ENCODE results near the gene MTX2.

Gene MTX2

GRCh38 chr2:176270100-176270750 lies 983 bp downstream of the MTX2 start:
- DNase-seq (ENCODE audit: low spot score in 2 of 2), result peak in 1 of 2 experiments; percentile 28
- peaks cover 13% of the 10 kb centered on the region for H3K4me1 ChIP-seq
- in situ Hi-C loops (cut with MboI; ENCODE audit: low sequenced_read_pairs), result no loop called here
- H3K27me3 ChIP-seq (ENCODE audit: low read depth), result no peaks in the 10 kb centered on the region
- H3K4me3 ChIP-seq, result peak overlapping the region; percentile 86
- no peaks in the 10 kb centered on the region; the same call in 1 of the 2 replicates for H3K36me3 ChIP-seq (replicated peaks)
- no peaks in the 10 kb centered on the region for H3K9me3 ChIP-seq

DNA sequence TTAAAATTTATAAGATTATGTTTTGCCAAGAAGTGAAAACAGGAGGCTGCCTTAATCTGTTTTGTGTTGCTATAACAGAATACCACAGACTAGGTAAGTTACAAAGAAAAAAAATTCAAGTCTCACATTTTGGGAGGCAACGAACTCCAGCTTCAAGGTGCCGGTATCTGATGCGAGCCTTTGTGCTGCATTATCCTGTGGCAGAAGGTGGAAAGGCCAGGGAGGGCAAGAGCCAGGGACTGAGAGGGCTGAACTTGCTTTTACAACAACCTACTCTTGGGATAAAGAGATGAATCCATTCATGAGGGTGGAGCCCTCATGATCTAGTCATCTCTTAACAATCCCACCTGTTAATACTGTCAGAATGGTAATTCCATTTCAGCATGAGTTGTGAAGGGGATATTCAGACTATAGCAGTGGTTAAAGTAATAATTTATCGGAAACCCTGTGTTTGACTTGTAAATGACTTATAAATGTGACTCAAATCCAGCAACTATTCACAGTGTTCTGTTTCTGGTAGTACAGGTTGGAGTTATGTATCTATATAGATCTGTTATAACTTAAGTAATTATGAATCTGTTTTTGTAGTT lies 3.7 kb downstream of the MTX2 start:
- in situ Hi-C loops (cut with MboI; ENCODE audit: low sequenced_read_pairs), result no loop called here
- Histone ChIP-seq H3K36me3 (replicated peaks) (no peaks in the 10 kb centered on the region; the same call in 1 of the 2 replicates), H3K4me3 (no peak overlapping the region), H3K4me1 (peaks cover 13% of the 10 kb centered on the region), H3K9me3 (no peaks in the 10 kb centered on the region), H3K27me3 (ENCODE audit: low read depth) (no peaks in the 10 kb centered on the region)
- DNase-seq (ENCODE audit: low spot score in 2 of 2), result peak in 1 of 2 experiments; percentile 15

GRCh38 chr2:176278927-176279326 lies 9.7 kb downstream of the MTX2 start:
- Histone ChIP-seq H3K4me1 (no peaks in the 10 kb centered on the region), H3K36me3 (replicated peaks) (no peaks in the 10 kb centered on the region; the same call in 1 of the 2 replicates), H3K9me3 (no peaks in the 10 kb centered on the region), H3K4me3 (no peak overlapping the region), H3K27me3 (ENCODE audit: low read depth) (no peaks in the 10 kb centered on the region)
- in situ Hi-C loops (cut with MboI; ENCODE audit: low sequenced_read_pairs), result no loop called here
- DNase-seq (ENCODE audit: low spot score in 2 of 2), result no peak

DNA sequence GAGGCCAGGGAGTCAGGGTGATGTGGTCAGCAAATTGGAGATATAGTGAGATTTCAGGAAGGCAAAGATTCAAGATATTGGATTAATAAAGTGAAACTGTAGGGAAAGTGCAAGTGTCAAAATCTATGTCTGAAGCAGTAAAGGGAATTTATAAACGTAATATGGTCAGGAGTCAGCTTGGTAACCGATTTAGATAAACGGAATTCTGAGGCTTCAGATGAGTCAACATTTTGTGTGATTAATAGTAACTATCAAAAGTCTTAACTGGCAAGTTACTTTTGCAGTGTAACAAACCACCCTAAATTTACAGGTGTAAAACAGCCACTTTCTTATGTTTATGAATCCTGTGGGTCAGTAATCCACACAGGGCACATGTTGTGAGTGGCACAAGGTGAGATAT lies 10.9 kb downstream of the MTX2 start:
- in situ Hi-C loops (cut with MboI; ENCODE audit: low sequenced_read_pairs), result no loop called here
- H3K27me3 ChIP-seq (ENCODE audit: low read depth), result no peaks in the 10 kb centered on the region
- no peak overlapping the region for H3K4me3 ChIP-seq
- H3K36me3 ChIP-seq (replicated peaks), result no peaks in the 10 kb centered on the region; the same call in 1 of the 2 replicates
- DNase-seq (ENCODE audit: low spot score in 2 of 2), result no peak
- no peaks in the 10 kb centered on the region for H3K9me3 ChIP-seq
- H3K4me1 ChIP-seq, result no peaks in the 10 kb centered on the region

DNA sequence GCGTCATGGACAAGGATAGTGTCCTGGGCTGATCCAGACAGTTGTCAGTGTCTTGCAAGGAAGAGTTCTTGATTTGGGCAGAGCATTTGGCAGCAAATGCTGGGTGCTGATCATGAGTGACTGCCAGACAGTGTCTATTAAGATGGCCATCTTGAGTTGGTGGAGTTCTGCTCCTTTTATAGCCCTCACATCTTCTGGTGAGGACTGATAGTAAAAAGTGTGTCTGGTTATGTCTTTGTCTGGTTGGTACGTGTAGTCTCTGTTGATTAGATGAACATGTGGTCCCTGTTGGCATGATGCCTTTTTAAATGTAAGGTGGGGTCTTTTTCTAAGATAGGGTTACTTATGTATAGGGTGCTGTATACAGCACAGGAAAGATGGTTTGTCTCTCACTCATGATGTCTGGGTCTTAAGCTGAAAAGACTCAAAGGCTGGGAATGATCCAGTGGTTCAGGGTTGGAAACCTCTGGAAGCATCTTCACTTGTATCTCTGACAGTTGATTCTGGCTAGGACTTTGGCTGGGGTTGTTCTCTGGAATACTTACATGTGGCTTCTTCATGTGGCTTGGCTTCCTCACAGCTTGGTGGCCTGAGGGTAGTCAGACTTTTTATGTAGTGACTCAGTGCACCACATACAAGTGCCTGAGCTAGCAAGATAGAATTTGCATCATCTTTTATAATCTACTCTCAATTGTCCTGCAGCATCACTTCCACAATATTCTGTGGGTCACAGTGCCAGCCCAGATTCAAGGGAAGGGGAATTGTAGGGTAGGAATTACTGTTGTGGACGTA lies 11.8 kb downstream of the MTX2 start:
- no peaks in the 10 kb centered on the region for H3K4me1 ChIP-seq
- no peaks in the 10 kb centered on the region for H3K9me3 ChIP-seq
- no peaks in the 10 kb centered on the region for H3K27me3 ChIP-seq (ENCODE audit: low read depth)
- H3K36me3 ChIP-seq (replicated peaks), result no peaks in the 10 kb centered on the region; the same call in 1 of the 2 replicates
- no peak overlapping the region for H3K4me3 ChIP-seq
- in situ Hi-C loops (cut with MboI; ENCODE audit: low sequenced_read_pairs), result no loop called here
- no peak for DNase-seq (ENCODE audit: low spot score in 2 of 2)

GRCh38 chr2:176283291-176284068 lies 14.2 kb downstream of the MTX2 start:
- Histone ChIP-seq H3K4me3 (no peak overlapping the region), H3K9me3 (no peaks in the 10 kb centered on the region), H3K36me3 (replicated peaks) (no peaks in the 10 kb centered on the region; the same call in 1 of the 2 replicates), H3K27me3 (ENCODE audit: low read depth) (no peaks in the 10 kb centered on the region), H3K4me1 (peaks cover 2% of the 10 kb centered on the region)
- no peak for DNase-seq (ENCODE audit: low spot score in 2 of 2)
- in situ Hi-C loops (cut with MboI; ENCODE audit: low sequenced_read_pairs), result no loop called here

DNA sequence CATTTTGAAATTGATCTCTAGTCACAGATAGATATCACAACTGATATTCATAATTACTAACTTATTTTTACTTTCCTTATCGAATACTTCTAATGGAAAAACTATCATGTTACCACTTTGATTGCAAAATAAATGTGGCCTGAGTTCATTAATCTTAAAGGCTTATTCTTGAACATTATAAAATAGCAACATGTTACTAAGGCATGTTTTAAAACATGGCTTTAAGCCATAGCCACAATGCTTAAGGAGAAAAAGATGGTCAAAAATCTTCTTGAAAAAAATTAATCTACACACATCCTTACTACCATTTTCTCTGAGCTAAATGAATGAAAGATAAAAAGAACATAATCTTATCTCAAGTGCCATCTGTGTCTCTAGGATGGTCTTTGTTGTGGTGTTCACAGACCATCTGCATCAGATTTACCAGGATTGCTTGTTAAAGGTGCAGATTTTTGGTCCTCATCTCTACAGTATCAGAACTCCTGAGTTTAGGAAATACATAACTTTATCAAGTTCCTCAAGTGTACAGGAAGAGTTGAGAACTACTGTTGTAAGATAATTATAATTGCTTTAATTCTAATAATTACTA lies 15.3 kb downstream of the MTX2 start:
- Histone ChIP-seq H3K27me3 (ENCODE audit: low read depth) (no peaks in the 10 kb centered on the region), H3K4me1 (peaks cover 10% of the 10 kb centered on the region), H3K4me3 (no peak overlapping the region), H3K36me3 (replicated peaks) (no peaks in the 10 kb centered on the region; the same call in 1 of the 2 replicates), H3K9me3 (no peaks in the 10 kb centered on the region)
- no peak for DNase-seq (ENCODE audit: low spot score in 2 of 2)
- in situ Hi-C loops (cut with MboI; ENCODE audit: low sequenced_read_pairs), result no loop called here

- Histone ChIP-seq H3K27me3 (ENCODE audit: low read depth) (no peaks in the 10 kb centered on the region), H3K9me3 (no peaks in the 10 kb centered on the region), H3K4me1 (peaks cover 10% of the 10 kb centered on the region), H3K36me3 (replicated peaks) (no peaks in the 10 kb centered on the region; the same call in 1 of the 2 replicates), H3K4me3 (no peak overlapping the region)
- in situ Hi-C loops (cut with MboI; ENCODE audit: low sequenced_read_pairs), result no loop called here
- no peak for DNase-seq (ENCODE audit: low spot score in 2 of 2)
These were observed 16.1 kb downstream of the MTX2 start for GRCh38 chr2:176285321-176285720.

DNA sequence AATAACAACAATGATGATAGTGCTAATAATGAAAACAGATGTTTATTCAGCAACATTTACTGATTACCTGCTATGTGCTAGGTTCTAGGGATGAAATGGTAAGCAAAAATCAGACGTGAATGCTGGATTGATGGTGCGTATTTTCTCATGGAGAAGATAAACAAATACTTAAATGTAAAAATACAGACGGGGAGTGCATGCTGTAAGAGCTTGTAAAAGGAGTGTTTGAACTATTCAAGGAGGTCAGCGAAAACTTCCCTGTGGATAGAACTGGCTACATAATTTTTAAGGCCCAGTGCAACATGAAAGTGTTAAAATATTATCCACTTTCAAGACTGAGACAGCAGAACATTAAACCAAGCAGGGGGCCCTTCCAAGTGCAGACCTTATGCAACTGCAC lies 22.1 kb downstream of the MTX2 start:
- H3K27me3 ChIP-seq (ENCODE audit: low read depth), result no peaks in the 10 kb centered on the region
- no peaks in the 10 kb centered on the region for H3K36me3 ChIP-seq (replicated peaks)
- no peaks in the 10 kb centered on the region for H3K9me3 ChIP-seq
- H3K4me3 ChIP-seq, result no peak overlapping the region
- no peak for DNase-seq (ENCODE audit: low spot score in 2 of 2)
- peaks cover 23% of the 10 kb centered on the region for H3K4me1 ChIP-seq
- in situ Hi-C loops (cut with MboI; ENCODE audit: low sequenced_read_pairs), result no loop called here

GRCh38 chr2:176291809-176292283 lies 22.6 kb downstream of the MTX2 start:
- no peaks in the 10 kb centered on the region for H3K27me3 ChIP-seq (ENCODE audit: low read depth)
- DNase-seq (ENCODE audit: low spot score in 2 of 2), result no peak

GRCh38 chr2:176292608-176293007 lies 23.4 kb downstream of the MTX2 start:
- H3K27me3 ChIP-seq (ENCODE audit: low read depth), result no peaks in the 10 kb centered on the region
- H3K36me3 ChIP-seq (replicated peaks), result no peaks in the 10 kb centered on the region
- DNase-seq (ENCODE audit: low spot score in 2 of 2), result no peak
- H3K4me1 ChIP-seq, result peaks cover 30% of the 10 kb centered on the region
- in situ Hi-C loops (cut with MboI; ENCODE audit: low sequenced_read_pairs), result no loop called here
- no peaks in the 10 kb centered on the region for H3K9me3 ChIP-seq
- H3K4me3 ChIP-seq, result no peak overlapping the region

More at GRCh38 chr2:176291809-176292283, 22.6 kb downstream of the MTX2 start:
- no peaks in the 10 kb centered on the region for H3K9me3 ChIP-seq
- no peak overlapping the region for H3K4me3 ChIP-seq
- no peaks in the 10 kb centered on the region for H3K36me3 ChIP-seq (replicated peaks)
- peaks cover 28% of the 10 kb centered on the region for H3K4me1 ChIP-seq
- in situ Hi-C loops (cut with MboI; ENCODE audit: low sequenced_read_pairs), result no loop called here

- no peak for DNase-seq (ENCODE audit: low spot score in 2 of 2)
- H3K9me3 ChIP-seq, result no peaks in the 10 kb centered on the region
- H3K27me3 ChIP-seq (ENCODE audit: low read depth), result no peaks in the 10 kb centered on the region
- H3K4me3 ChIP-seq, result no peak overlapping the region
- in situ Hi-C loops (cut with MboI; ENCODE audit: low sequenced_read_pairs), result no loop called here
- no peaks in the 10 kb centered on the region for H3K36me3 ChIP-seq (replicated peaks)
- H3K4me1 ChIP-seq, result peaks cover 30% of the 10 kb centered on the region
These were observed 24.1 kb downstream of the MTX2 start for GRCh38 chr2:176293334-176293733.

DNA sequence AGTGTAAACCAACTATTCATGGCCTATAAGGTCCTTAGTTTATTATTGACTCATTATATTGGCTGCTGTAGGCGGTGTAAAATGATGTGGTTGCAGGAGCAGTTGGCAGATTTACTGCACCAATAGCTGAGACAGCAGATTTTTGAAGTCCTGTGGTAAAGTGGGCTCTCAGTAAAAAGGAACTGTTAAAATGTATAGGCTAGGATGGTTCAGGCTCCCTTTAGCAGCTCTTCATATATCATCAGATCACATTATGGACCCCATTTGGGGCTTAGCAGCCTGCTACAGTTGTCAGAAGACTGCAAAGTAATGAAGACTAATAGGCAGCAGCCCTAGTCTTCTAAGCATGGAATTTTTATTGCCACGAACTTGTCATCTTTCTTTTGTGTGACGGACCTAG lies 27.8 kb downstream of the MTX2 start:
- Histone ChIP-seq H3K4me3 (no peak overlapping the region), H3K27me3 (ENCODE audit: low read depth) (no peaks in the 10 kb centered on the region), H3K9me3 (no peaks in the 10 kb centered on the region), H3K4me1 (peaks cover 20% of the 10 kb centered on the region), H3K36me3 (replicated peaks) (no peaks in the 10 kb centered on the region)
- in situ Hi-C loops (cut with MboI; ENCODE audit: low sequenced_read_pairs), result no loop called here
- peak; percentile 11 to 29 for DNase-seq (ENCODE audit: low spot score in 2 of 2)

All from HAP-1 (cell line).